Stimulated activated CD8-positive, alpha-beta memory T cell treated with anti-CD3 and anti-CD28 coated beads, Interleukin-12 subunit alpha, Interleukin-12 subunit beta, amount 100 ng/mL, for 4 hours (primary cell): ENCODE data around the gene LRRC42.
"Not testable (repeated sequence)": the region's sequence is repeated elsewhere in the genome, so short reads cannot be mapped to it uniquely, and the experiment has no call there.

Experiments
- DNase-seq: peaks from one replicate; pipeline ENCODE4 v3.0.0-alpha.2; 2020; ENCODE audit warnings: low read depth

LRRC42 gene

GRCh38 chr1:53967409-53968124, 21.4 kb downstream of the LRRC42 start:
- no peak for DNase-seq

DNA sequence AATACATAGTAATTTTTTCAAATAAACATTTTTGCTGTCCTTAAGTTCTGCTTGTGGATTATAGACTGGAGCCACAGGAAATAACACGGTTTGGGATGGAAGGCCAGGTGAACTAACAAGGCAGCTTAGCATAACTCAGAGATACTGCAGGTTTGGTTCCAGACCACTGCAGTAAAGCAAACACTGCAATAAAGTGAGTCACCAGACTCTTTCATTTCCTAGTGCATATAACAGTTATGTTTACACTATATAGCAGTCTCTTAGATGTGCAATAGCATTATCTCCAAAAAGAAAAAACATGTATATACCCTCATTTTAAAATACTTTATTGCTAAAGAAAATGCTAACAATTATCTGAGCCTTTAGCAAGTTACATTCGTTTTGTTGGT, 22.0 kb downstream of the LRRC42 start:
- DNase-seq = no peak

DNA sequence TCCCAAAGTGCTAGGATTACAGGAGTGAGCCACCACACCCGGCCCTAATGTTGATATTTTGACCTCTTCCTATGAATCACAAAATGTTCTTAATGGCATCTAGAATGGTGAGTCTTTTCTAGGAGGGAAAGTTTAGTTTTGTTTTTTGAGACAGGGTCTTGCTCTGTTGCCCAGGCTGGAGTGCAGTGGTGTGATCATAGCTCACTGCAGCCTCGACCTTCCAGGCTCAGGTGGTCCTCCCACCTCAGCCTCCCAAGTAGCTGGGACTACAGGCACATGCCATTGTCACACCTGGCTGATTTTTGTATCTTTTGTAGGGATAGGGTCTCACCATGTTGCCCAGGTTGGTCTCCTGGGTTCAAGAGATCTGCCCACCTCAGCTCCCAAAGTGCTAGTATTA, 23.2 kb downstream of the LRRC42 start:
- DNase-seq = not testable (repeated sequence)

DNA sequence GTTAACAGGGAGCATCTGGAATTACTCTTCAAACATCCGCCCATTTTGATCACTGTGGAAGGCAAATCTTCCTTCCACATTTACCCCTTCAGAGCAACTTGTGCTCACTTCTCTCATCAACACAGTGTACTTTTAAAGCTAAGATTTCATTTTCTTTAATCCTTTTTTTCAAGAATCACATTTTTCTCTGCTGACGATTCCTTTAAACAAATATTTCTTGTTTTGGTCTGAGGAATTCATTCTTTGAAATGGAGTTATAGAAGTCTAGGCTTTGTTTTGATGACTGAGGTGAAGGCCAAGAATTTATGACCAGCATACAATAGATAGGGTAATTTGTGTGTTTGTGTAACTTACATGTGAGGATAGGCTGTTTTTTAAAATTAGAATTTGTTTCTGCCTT, 25.6 kb downstream of the LRRC42 start:
- no peak for DNase-seq

DNA sequence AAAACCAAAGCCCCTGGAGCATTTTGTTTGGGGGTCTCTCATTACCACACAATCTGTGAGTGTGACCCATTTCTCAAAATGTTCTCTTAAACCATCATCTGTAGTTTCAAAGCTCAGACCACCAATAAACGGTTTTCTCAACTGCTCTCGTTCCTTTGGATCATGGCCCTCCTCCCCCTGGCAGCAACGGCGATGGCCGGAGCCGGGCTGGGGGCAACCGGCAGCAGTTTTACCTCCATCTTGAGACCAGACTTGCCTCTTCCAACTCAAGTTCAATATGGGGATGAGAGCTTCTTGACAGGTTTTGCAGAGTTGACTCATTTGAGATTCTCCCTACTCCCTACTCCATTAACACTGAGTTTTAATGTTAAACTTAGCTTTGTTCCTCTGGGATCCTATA, 29.7 kb downstream of the LRRC42 start:
- no peak for DNase-seq

GRCh38 chr1:53979712-53980450, 33.7 kb downstream of the LRRC42 start:
- no peak for DNase-seq

DNA sequence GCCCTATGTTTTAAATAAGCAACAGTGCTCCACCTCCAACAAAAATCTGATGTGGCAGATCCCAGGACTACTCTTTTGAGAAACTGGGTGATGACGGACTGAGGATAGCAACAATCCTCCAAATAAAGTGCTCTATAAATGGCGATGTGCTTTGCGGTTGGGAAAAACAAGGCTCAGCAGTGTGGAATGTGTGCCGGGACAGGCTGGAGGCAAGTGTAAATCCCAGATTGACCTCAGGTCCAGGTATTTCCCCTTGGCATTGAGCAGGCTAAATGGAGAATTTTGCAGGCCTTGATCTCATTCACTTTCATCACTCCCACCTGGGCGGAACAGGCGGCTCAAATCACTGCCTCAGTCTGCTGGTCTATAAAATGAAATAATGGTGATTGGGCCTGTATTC, 35.1 kb downstream of the LRRC42 start:
- DNase-seq = no peak

DNA sequence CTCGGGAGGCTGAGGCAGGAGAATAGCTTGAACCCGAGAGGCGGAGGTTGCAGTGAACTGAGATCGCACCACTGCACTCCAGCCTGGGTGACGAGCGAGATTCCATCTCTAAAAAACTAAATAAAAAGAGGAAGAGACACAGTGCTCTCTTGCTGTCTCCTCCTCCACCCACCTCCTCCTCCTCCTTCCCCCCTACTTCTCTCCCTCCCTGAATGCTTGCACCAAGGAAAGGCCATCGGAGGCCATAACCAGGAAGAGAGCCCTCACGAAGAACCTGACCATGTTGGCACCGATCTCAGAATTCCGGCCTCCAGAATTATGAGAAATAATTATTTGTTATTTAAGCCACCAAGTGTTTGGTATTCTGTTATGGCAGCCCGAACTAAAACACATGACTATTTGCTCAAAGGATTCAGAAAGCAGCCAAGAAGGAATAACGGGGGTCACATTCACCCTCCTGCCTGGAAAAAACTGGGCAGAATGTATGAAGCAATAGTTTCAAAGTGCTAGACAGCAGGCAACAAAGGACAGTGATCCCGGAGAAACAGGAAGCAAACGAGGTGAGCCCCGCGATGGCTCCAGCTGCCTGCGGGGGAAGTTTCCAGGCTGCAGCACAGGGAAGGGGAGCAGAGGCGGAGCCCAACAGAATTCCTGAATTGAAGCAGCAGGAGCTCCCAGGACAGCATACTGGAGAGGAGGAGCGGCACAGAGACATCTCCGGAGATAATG, 36.0 kb downstream of the LRRC42 start:
- DNase-seq = no peak

- DNase-seq = no peak
Observed at GRCh38 chr1:53982763-53983104, 36.6 kb downstream of the LRRC42 start.

DNA sequence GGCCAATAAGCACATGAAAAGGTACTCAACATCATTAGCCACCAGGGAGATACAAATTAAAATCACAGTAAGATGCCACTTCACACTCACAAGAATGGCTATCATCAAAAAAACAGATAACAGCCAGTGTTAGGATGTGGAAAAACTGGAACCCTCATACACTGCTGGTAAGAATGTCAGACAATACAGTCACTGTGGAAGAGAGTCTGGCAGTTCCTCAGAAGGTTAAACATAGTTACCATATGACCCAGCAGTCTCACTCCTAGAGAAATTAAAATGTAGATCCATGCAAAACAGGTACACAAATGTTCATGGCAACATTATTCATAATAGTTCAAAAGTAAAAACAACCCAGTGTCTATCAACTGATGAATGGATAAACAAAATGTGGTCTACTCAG, 38.6 kb downstream of the LRRC42 start:
- DNase-seq = no peak

- no peak for DNase-seq
Observed at GRCh38 chr1:53986458-53986857, 40.3 kb downstream of the LRRC42 start.

GRCh38 chr1:53987880-53988279, 41.7 kb downstream of the LRRC42 start:
- no peak for DNase-seq

DNA sequence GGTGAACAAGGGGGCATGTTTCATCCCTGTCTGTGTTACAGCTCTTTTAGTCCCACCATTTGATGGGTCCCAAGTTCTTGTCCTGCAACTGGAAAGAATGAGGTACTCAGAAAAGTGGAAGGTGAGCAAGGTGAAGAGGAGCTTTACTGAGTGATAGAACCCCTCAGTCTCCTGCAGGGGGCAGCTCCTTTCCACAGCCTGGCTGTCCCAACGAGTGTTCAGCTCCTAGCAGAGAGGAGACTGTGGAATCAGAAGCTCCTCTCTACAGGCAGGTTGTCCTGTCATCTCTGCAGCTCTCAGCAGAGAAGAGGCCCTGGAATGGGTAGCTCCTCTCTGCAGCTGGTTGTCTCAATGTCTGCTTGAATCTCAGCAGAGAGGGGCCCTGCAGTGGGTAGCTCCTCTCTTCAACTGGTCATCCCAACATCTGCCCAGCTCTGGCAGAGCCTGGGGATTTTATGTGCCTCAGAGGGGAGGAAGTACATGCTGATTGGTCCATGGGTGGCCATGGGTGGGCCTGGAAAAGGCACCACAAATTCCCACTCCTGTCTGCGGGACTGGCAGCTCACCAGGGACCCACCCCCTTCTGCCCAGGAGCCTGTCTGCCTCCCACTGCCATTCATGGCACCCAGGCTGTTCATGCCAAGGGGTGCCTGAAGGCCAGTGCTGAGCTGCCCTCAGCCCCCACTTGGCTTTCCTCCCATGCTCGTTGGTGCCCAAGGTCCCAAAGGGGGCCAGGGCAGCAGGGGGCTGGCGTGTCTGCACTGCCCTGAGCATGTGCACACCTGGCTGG, 46.1 kb downstream of the LRRC42 start:
- no peak for DNase-seq

GRCh38 chr1:53994516-53994915, 48.4 kb downstream of the LRRC42 start:
- not testable (repeated sequence) for DNase-seq

GRCh38 chr1:53995683-53996082, 49.5 kb downstream of the LRRC42 start:
- no peak for DNase-seq

DNA sequence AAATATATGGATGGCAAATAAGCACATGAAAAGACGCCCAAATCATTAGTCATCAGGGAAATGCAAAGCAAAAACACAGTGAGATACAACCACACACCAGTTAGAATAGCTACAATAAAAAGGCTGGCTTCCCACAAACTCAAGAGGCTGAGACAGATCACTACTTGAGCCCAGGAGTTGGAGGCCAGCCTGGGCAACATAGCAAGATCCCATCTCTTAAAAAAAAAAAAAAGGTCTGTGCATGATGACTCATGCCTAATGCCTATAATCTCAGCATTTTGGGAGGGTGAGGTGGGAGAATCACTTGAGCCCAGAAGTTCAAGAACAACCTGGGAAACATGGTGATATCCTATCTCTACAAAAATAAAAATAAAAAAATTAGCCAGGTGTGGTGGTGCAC, 52.1 kb downstream of the LRRC42 start:
- no peak for DNase-seq

GRCh38 chr1:53999920-54000319, 53.8 kb downstream of the LRRC42 start:
- no peak for DNase-seq

DNA sequence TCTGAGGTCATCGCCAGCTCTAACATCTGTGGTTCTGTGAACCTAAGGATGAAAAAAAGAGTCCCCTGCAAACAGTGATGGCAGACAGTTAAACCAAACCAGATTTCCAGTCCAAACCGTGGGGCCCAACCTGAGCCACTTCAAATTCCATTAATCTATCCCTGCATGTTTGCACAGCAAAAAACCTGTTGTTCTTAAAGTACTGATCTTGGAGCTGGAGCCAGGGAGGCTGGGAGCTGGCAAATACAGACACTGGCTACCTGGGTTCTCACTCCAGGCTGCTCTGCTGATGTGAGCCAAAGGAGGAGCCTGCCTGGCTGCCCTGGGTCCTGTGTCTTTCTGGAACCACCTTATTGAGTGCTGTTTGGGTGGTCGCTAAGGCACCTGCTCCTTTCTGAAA, 55.4 kb downstream of the LRRC42 start:
- DNase-seq = no peak

DNA sequence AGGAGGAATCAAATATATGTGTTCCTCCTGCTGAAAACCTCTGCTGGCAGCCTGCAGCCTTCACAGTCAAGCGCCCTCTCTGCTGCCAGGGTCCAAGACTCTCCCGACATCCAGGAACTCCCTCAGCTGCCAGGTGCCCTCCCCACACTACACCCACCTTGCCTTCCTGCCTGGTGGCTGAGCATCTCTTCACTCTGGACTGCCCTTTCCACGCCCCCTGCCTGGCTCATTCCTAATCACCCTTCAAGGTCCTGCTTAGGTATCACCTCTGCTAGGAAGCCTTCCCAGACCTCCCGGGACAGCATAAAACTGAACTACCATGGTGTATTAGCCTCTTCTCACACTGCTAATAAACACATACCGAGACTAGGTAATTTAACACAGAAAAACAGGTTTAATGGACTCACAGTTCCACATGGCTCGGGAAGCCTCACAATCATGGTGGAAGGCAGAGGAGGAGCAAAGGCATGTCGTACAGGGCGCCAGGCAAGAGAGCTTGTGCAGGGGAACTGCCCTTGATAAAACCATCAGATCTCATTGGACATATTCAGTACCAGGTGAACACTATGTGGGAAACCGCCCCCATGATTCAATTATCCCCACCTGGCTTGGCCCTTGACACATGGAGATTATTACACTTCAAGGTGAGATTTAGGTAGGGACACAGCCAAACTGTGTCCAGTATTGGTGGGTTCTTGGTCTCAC, 56.5 kb downstream of the LRRC42 start:
- no peak for DNase-seq

DNA sequence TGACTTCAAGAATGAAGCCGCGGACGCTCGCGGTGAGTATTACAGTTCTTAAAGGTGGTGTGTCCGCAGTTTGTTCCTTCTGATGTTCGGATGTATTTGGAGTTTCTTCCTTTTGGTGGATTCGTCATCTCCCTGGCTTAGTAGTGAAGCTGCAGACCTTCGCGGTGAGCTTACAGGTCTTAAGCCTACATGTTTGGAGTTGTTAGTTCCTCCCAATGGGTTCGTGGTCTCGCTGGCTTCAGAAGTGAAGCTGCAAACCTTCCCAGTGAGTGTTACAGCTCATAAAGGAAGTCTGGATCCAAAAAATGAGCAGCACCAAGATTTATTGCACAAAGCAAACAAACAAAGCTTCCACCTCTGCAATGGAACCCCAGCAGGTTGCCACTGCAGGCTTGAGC, 57.1 kb downstream of the LRRC42 start:
- DNase-seq = no peak

DNA sequence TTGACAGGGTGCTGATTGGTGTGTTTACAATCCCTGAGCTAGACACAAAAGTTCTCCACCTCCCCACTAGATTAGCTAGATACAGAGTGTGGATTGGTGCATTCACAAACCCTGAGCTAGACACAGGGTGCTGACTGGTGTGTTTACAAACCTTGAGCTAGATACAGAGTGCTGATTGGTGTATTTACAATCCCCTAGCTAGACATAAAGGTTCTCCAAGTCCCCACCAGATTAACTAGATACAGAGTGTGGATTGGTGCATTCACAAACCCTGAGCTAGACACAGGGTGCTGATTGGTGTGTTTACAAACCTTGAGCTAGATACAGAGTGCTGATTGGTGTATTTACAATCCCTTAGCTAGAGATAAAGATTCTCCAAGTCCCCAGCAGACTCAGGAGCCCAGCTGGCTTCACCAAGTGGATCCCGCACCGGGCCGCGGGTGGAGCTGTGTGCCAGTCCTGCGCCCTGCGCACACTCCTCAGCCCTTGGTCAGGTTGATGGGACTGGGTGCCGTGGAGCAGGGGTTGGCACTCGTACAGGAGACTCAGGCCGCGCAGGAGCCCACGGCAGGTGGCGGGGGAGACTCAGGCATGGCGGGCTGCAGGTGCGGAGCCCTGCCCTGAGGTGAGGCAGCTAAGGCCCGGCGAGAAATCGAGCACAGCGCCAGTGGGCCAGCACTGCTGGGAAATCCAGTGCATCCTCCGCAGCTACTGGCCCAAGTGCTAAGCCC, 57.8 kb downstream of the LRRC42 start:
- not testable (repeated sequence) for DNase-seq
